Esophagus muscularis mucosa (tissue), 3 donors: ENCODE measurements around the gene MRPL10.

ENCODE experiments used
- CTCF ChIP-seq, 3 experiments: fragments of 200-600 bp in 2 of 3; fragments of 450-650 bp in 1 of 3; sonication (generic) in 2 of 3; IDR thresholded peaks; one replicate each; pipeline ENCODE4 v1.5.1; 2017 to 2019; ENCODE audit warnings: antibody characterized with exemption in 3 of 3, mild to moderate bottlenecking in 2 of 3, moderate library complexity in 1 of 3
- EP300 ChIP-seq: sonication (generic); formaldehyde crosslinking; IDR thresholded peaks from one replicate; pipeline ENCODE4 v1.6.1; 2017; ENCODE audit warnings: antibody characterized with exemption

GRCh38 chr17:47872651-47873161 is 41.4 kb upstream of the MRPL10 start:
- TF ChIP-seq EP300, result no peak
- no peak for TF ChIP-seq CTCF (IDR thresholded peaks at IDR 0.05)
